Small intestine (tissue), 7 donors: Measurements from ENCODE around the gene NR3C1. TPM values are rescaled to one million over a fixed set of nuclear protein-coding genes. Genes with fewer than 3 reads are reported as not detected.
A peak's percentile ranks its signal among the peaks of the same experiment; 100 is the strongest.
"Not testable (repeated sequence)": the region's sequence is repeated elsewhere in the genome, so short reads cannot be mapped to it uniquely, and the experiment has no call there.

Experiments used
- DNase-seq, 2 donors: peaks; one replicate each; pipeline versions ENCODE4 v3.0.0 to v3.0.0-alpha.2; 2013
- FAIRE-seq: peaks from 2 replicates; lab custom pipeline; 2012; peaks lifted over from hg19 to GRCh38; lab: Jason Lieb, UNC
- H3K27ac ChIP-seq, 3 donors: one replicate each; pipeline ENCODE4 v1.5.1; 2013; ENCODE audit warnings: low read length in 2 of 3, mild to moderate bottlenecking in 2 of 3, control low read depth in 1 of 3, inconsistent platforms in 1 of 3, low read depth in 1 of 3, moderate library complexity in 1 of 3
- H3K27me3 ChIP-seq, 3 donors: one replicate each; pipeline ENCODE4 v1.6.1; 2013; ENCODE audit warnings: low read length in 3 of 3, inconsistent platforms in 1 of 3; ENCODE audit not compliant: control insufficient read depth in 3 of 3, insufficient read depth in 3 of 3
- H3K36me3 ChIP-seq, 3 donors: one replicate each; pipeline ENCODE4 v1.6.1; 2013; ENCODE audit warnings: low read length in 3 of 3, inconsistent platforms in 1 of 3, low read depth in 1 of 3, mild to moderate bottlenecking in 1 of 3, moderate library complexity in 1 of 3; ENCODE audit not compliant: control insufficient read depth in 3 of 3, insufficient read depth in 2 of 3
- H3K4me1 ChIP-seq, 3 donors: one replicate each; pipeline ENCODE4 v1.6.1; 2013; ENCODE audit warnings: low read length in 2 of 3, inconsistent platforms in 1 of 3, low read depth in 1 of 3, mild to moderate bottlenecking in 1 of 3, moderate library complexity in 1 of 3; ENCODE audit not compliant: control insufficient read depth in 3 of 3, insufficient read depth in 2 of 3
- H3K4me3 ChIP-seq, 3 donors: one replicate each; pipeline ENCODE4 v1.5.1; 2013; ENCODE audit warnings: low read length in 3 of 3, control low read depth in 1 of 3, inconsistent platforms in 1 of 3, low read depth in 1 of 3, mild to moderate bottlenecking in 1 of 3, moderate library complexity in 1 of 3
- H3K9me3 ChIP-seq, 2 donors: one replicate each; pipeline ENCODE4 v1.6.1; 2013; ENCODE audit warnings: low read depth in 1 of 2, low read length in 1 of 2; ENCODE audit not compliant: control insufficient read depth in 2 of 2, insufficient read depth in 1 of 2
- WGBS, 3 donors: extraction: QIAGEN DNeasy Blood & Tissue Kit; methylation state at CpG; one replicate each; pipeline ENCODE4 v1.1.7; 2013; 5-methylcytosine and 5-hydroxymethylcytosine counted together
- polyA plus RNA-seq, 4 donors: library from polyadenylated mRNA; stranded (reverse) in 3 of 4; unstranded in 1 of 4; fragments of 200-250 nt in 3 of 4; fragments of 120-200 nt in 1 of 4; gene quantifications; one replicate each; pipeline versions ENCODE4 v1.2.1 to v1.2.3, GENCODE V29; 2013
- donor health status: healthy with polysubstance abuse.
- donor health status: control.
- donor health status: control.
- donor health status: Bipolar disorder and iron deficiency.
- donor health status: healthy.

NR3C1 gene
- polyA plus RNA-seq, 4 donors = 13.7 to 32.2 (median 16.8) TPM

DNA sequence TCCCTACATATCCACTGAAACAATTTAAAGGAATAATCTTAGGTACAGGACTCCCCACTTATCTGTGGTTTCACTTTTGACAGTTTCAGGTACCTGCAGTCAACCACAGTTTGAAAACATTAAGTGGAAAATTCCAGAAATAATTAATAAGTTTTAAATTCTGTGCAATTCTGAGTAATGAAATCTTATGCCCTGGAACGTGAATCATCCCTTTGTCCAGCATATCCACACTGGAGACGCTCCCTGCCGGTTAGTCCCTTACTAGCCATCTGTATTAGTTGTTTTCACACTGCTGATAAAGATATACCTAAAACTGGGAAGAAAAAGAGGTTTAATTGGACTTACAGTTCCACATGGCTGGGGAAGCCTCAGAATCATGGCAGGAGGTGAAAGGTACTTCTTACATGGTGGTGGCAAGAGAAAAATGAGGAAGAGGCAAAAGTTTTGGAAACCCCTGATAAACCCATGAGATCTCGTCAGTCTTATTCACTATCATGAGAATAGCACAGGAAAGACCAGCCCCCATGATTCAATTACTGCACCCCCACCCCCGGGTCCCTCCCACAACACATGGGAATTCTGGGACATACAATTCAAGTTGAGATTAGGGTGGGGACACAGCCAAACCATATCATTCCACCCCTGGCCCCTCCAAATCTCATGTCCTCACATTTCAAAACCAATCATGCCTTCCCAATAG lies 80.4 kb downstream of the NR3C1 start:
- not testable (repeated sequence) for H3K27ac ChIP-seq, H3K27me3 ChIP-seq, H3K36me3 ChIP-seq, DNase-seq, H3K9me3 ChIP-seq, H3K4me1 ChIP-seq, FAIRE-seq, H3K4me3 ChIP-seq
- WGBS, 3 donors = 92 to 97% (median 94%) methylated on average over 5 of the region's 5 CpGs

GRCh38 chr5:143322176-143322575 lies 81.3 kb downstream of the NR3C1 start:
- DNase-seq (no peak), FAIRE-seq (no peak)
- Histone ChIP-seq H3K27ac (no peak overlapping the region), H3K4me1 (peaks cover 2 to 8% (median 7%) of the 10 kb centered on the region in 3 donors), H3K36me3 (peaks cover 0 to 2% (median 0%) of the 10 kb centered on the region in 3 donors), H3K27me3 (no peaks in the 10 kb centered on the region), H3K9me3 (no peaks in the 10 kb centered on the region), H3K4me3 (no peak overlapping the region)
- WGBS, 3 donors = 87 to 91% (median 88%) methylated on average over 1 of the region's 1 CpG

GRCh38 chr5:143319437-143320227 lies 83.9 kb downstream of the NR3C1 start:
- peak in 1 of 2 donors; percentile 16 for DNase-seq
- Histone ChIP-seq H3K36me3 (peaks cover 0 to 3% (median 2%) of the 10 kb centered on the region in 3 donors), H3K27me3 (no peaks in the 10 kb centered on the region), H3K4me3 (no peak overlapping the region), H3K4me1 (peaks cover 2 to 8% (median 7%) of the 10 kb centered on the region in 3 donors), H3K9me3 (no peaks in the 10 kb centered on the region), H3K27ac (no peak overlapping the region)
- 54 to 69% (median 59%) methylated on average over 5 of the region's 5 CpGs for WGBS, 3 donors
- FAIRE-seq = no peak

DNA sequence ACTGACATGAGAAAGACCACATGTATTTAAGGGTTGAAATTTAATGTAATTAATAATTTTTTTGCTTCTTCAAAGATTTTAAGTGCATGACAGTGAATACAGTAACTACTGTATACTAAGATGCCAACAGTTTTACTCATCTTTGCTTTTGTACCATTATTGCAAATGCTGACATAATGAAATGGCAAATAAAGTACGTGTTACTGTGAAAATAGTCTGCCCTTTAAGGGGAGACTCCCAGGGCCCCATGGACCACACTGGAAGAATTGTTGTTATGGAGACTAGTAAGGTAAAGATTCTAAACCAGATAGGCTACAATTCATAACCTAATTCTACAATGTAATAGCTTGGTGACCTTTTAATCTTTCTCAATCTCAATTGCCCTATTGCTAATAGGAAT lies 84.7 kb downstream of the NR3C1 start:
- no peak overlapping the region for H3K4me3 ChIP-seq
- no peaks in the 10 kb centered on the region for H3K9me3 ChIP-seq
- H3K27ac ChIP-seq = no peak overlapping the region
- FAIRE-seq (no peak), DNase-seq (no peak)
- peaks cover 0 to 7% (median 7%) of the 10 kb centered on the region in 3 donors for H3K4me1 ChIP-seq
- H3K36me3 ChIP-seq = peaks cover 0 to 3% (median 2%) of the 10 kb centered on the region in 3 donors
- no peaks in the 10 kb centered on the region for H3K27me3 ChIP-seq
- 94 to 100% (median 95%) methylated on average over 1 of the region's 1 CpG for WGBS, 3 donors

DNA sequence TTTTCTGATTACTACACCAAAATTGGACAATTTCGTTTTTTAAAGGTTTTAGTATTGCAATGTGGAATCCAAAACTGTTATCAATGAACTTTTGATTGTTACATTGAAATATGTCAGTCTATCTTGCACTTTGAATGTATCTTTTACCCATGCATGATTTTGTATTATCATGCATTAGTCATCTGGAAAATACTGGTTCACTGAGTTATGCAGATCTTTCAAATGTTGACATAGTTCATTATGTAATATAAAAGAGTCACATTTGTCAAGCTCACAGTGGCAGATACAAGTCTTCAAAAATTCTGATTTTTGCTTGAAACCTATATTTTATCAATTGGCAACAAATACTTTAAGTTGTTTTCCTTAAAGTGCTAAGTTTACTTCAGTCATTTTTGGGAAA lies 85.2 kb downstream of the NR3C1 start:
- no peaks in the 10 kb centered on the region for H3K9me3 ChIP-seq
- H3K4me1 ChIP-seq = peaks cover 0 to 7% (median 4%) of the 10 kb centered on the region in 3 donors
- no peak for DNase-seq
- no peak overlapping the region for H3K27ac ChIP-seq
- no peak overlapping the region for H3K4me3 ChIP-seq
- no peaks in the 10 kb centered on the region for H3K27me3 ChIP-seq
- FAIRE-seq = no peak
- peaks cover 0 to 3% (median 3%) of the 10 kb centered on the region in 3 donors for H3K36me3 ChIP-seq
- 84 to 97% (median 85%) methylated on average over 1 of the region's 1 CpG for WGBS, 3 donors

DNA sequence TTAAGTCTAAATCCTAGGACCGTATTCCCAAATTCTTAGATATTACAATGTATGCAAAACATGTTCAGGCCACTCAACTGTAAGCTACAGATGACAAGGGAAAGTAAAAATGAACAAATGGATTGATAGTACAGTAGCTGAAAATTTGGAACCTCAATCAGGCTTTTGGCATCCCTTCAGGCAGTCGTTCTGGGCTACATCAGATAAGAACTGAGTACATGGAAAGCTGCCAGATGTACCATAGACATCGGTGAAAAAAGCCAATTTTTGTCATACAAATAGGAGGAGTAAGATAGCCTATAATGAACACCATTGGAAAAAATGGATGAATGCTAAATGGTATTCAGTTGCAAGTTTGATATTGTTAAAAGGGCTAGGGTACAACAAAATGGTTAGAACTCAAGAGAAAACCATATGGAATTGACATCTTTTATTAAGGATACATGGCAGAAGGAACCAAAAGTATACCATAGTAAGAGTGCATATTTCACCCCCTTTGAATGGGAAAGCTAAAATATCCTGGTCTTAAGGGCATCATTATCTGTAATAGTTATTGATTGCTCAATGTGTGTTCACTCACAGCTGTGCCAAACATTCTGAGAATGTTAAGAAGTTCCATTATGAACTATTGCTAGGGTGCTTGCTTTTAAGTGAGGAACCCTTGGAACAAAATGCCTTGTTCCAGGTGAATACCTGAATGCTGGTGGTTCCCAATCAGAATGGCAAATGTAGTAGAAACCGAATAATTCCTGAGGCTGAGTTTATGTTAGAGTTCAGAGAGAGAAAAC lies 86.4 kb downstream of the NR3C1 start:
- Histone ChIP-seq H3K36me3 (peaks cover 3 to 8% (median 4%) of the 10 kb centered on the region in 3 donors), H3K27ac (no peak overlapping the region), H3K4me1 (peaks cover 0 to 7% (median 4%) of the 10 kb centered on the region in 3 donors), H3K9me3 (no peaks in the 10 kb centered on the region), H3K4me3 (no peak overlapping the region), H3K27me3 (no peaks in the 10 kb centered on the region)
- no peak for FAIRE-seq
- 46 to 53% (median 52%) methylated on average over 4 of the region's 4 CpGs for WGBS, 3 donors
- DNase-seq = no peak

- no peaks in the 10 kb centered on the region for H3K27me3 ChIP-seq
- H3K36me3 ChIP-seq = peaks cover 3 to 9% (median 9%) of the 10 kb centered on the region in 3 donors
- H3K4me1 ChIP-seq = peaks cover 0 to 7% (median 4%) of the 10 kb centered on the region in 3 donors
- DNase-seq (no peak), FAIRE-seq (no peak)
- H3K27ac ChIP-seq = no peak overlapping the region
- H3K9me3 ChIP-seq = no peaks in the 10 kb centered on the region
- H3K4me3 ChIP-seq = no peak overlapping the region
- 87 to 94% (median 91%) methylated on average over 6 of the region's 6 CpGs for WGBS, 3 donors
Measured at GRCh38 chr5:143316337-143316736, 87.1 kb downstream of the NR3C1 start.

DNA sequence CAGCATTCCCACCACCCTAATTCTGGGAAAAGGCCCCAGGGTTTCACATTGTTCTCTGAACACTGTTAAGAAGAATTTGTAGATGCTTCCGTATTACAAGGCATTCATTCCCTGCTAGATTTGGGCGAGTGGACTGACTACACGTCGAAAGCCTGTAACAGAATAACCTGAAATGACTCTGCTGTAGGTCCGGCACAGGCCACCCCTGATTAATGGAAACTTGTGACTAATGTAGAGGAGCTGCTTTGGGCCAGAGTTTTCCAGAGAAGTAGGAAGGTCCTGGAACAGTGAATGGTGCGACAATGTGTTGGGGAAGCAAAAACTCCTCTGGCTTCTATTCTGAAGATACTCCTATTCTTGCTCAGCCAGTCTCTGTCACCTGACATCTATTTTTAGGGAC lies 87.6 kb downstream of the NR3C1 start:
- WGBS, 3 donors = 90 to 95% (median 95%) methylated on average over 6 of the region's 6 CpGs
- Histone ChIP-seq H3K4me3 (no peak overlapping the region), H3K27ac (no peak overlapping the region), H3K36me3 (peaks cover 3 to 9% (median 9%) of the 10 kb centered on the region in 3 donors), H3K27me3 (no peaks in the 10 kb centered on the region), H3K9me3 (no peaks in the 10 kb centered on the region), H3K4me1 (peaks cover 0 to 7% (median 4%) of the 10 kb centered on the region in 3 donors)
- no peak for FAIRE-seq
- DNase-seq = no peak
